Natural killer cell (primary cell): Measurements from ENCODE around the gene XIRP2. TPM values are rescaled to one million over a fixed set of nuclear protein-coding genes. Genes with fewer than 3 reads are reported as not detected.

Experiments
- ATAC-seq, 3 donors: fragments of 150-1000 bp in 2 of 3; fragments of 200-7000 bp in 1 of 3; cut with Tn5 transposase; 1 replicate in 1 of 3; 2 replicates in 2 of 3; pipeline ENCODE4 v1.10.0; 2021; ENCODE audit warnings: mild to moderate bottlenecking in 2 of 3, moderate library complexity in 2 of 3
- DNase-seq, 2 donors: peaks; one replicate each; pipeline versions ENCODE4 v3.0.0 to v3.0.0-alpha.2; 2013 to 2021; ENCODE audit warnings: mixed read lengths in 1 of 2
- H3K27ac ChIP-seq: one replicate; pipeline ENCODE4 v1.5.1; 2013; ENCODE audit warnings: mild to moderate bottlenecking, low read length
- H3K27me3 ChIP-seq: one replicate; pipeline ENCODE4 v1.6.1; 2013; ENCODE audit warnings: low read length; ENCODE audit not compliant: control insufficient read depth, insufficient read depth
- H3K36me3 ChIP-seq: one replicate; pipeline ENCODE4 v1.6.1; 2013; ENCODE audit warnings: low read length; ENCODE audit not compliant: control insufficient read depth, insufficient read depth
- H3K4me1 ChIP-seq: one replicate; pipeline ENCODE4 v1.6.1; 2013; ENCODE audit warnings: low read length; ENCODE audit not compliant: control insufficient read depth, insufficient read depth
- H3K4me3 ChIP-seq: one replicate; pipeline ENCODE4 v1.5.1; 2013; ENCODE audit warnings: low read length
- H3K9me3 ChIP-seq: one replicate; pipeline ENCODE4 v1.6.1; 2013; ENCODE audit warnings: low read length; ENCODE audit not compliant: control insufficient read depth, insufficient read depth
- H3K27ac Mint-ChIP-seq, 2 donors: one replicate each; pipeline ENCODE4 v1.8.0; 2022; ENCODE audit warnings: mild to moderate bottlenecking in 2 of 2, mixed read lengths in 2 of 2, moderate library complexity in 1 of 2
- H3K27me3 Mint-ChIP-seq, 2 donors: one replicate each; pipeline ENCODE4 v1.8.0; 2022; ENCODE audit warnings: low read depth in 2 of 2, mixed read lengths in 2 of 2
- H3K36me3 Mint-ChIP-seq: one replicate; pipeline ENCODE4 v1.8.0; 2022; ENCODE audit warnings: mixed read lengths
- H3K4me1 Mint-ChIP-seq, 2 donors: one replicate each; pipeline ENCODE4 v1.8.0; 2022; ENCODE audit warnings: mixed read lengths in 2 of 2
- H3K4me3 Mint-ChIP-seq: one replicate; pipeline ENCODE4 v1.8.0; 2022; ENCODE audit warnings: mild to moderate bottlenecking, moderate library complexity, mixed read lengths
- H3K9me3 Mint-ChIP-seq, 2 donors: one replicate each; pipeline ENCODE4 v1.8.0; 2022; ENCODE audit warnings: mixed read lengths in 2 of 2
- CTCF ChIP-seq: fragments of 200-600 bp; IDR thresholded peaks from one replicate; pipeline ENCODE4 v1.8.0; 2022; ENCODE audit warnings: antibody characterized with exemption
- WGBS: methylation state at CpG from one replicate; pipeline ENCODE4 v1.1.7; 2013; ENCODE audit warnings: missing lambda C conversion rate; ENCODE audit not compliant: insufficient coverage; 5-methylcytosine and 5-hydroxymethylcytosine counted together
- intact Hi-C: fragments of 100-400 bp; cut with micrococcal nuclease; formaldehyde crosslinking; loops from one replicate; pipeline ENCODE4 v1.14.2; 2022
- total RNA-seq, 4 donors: library from RNA; stranded (reverse); fragments of 120-200 nt in 1 of 4; gene quantifications; one replicate each; pipeline versions ENCODE4 v1.2.3 to v1.2.4, GENCODE V29; 2013 to 2022

XIRP2 gene
- total RNA-seq, 3 donors from 2014 or later (not counting 1 experiment from before 2014, with no cell fraction given), result 0.16 TPM; not detected in 2

- H3K27ac ChIP-seq, result no peak overlapping the region
- no peaks in the 10 kb centered on the region for H3K9me3 ChIP-seq
- 12% methylated on average over 6 of the region's 6 CpGs for WGBS
- H3K27ac Mint-ChIP-seq, result no peak overlapping the region
- no peaks in the 10 kb centered on the region for H3K27me3 Mint-ChIP-seq
- H3K4me3 Mint-ChIP-seq, result no peak overlapping the region
- no peaks in the 10 kb centered on the region for H3K36me3 ChIP-seq
- no peaks in the 10 kb centered on the region for H3K36me3 Mint-ChIP-seq
- DNase-seq (no peak), ATAC-seq (no peak)
- H3K27me3 ChIP-seq, result no peaks in the 10 kb centered on the region
- intact Hi-C loops, result no loop called here
- H3K4me1 Mint-ChIP-seq, result peaks cover 0 to 10% of the 10 kb centered on the region in 2 donors
- no peaks in the 10 kb centered on the region for H3K4me1 ChIP-seq
- peaks cover 3 to 6% of the 10 kb centered on the region in 2 donors for H3K9me3 Mint-ChIP-seq
- no peak for TF ChIP-seq CTCF
- no peak overlapping the region for H3K4me3 ChIP-seq
These were observed 308.4 kb downstream of the XIRP2 start for GRCh38 chr2:167196461-167197252.

- H3K36me3 Mint-ChIP-seq, result no peaks in the 10 kb centered on the region
- no peak overlapping the region for H3K4me3 Mint-ChIP-seq
These were observed 309.7 kb downstream of the XIRP2 start for GRCh38 chr2:167198009-167198408.

GRCh38 chr2:167198576-167198975 lies 310.3 kb downstream of the XIRP2 start:
- Mint-ChIP-seq H3K36me3 (no peaks in the 10 kb centered on the region), H3K4me3 (no peak overlapping the region), H3K9me3 (peaks cover 3 to 6% of the 10 kb centered on the region in 2 donors), H3K4me1 (peaks cover 0 to 10% of the 10 kb centered on the region in 2 donors), H3K27ac (no peak overlapping the region), H3K27me3 (no peaks in the 10 kb centered on the region)
- intact Hi-C loops, result no loop called here
- H3K27me3 ChIP-seq, result no peaks in the 10 kb centered on the region
- no peak for DNase-seq
- H3K36me3 ChIP-seq, result no peaks in the 10 kb centered on the region
- H3K4me1 ChIP-seq, result no peaks in the 10 kb centered on the region
- no peaks in the 10 kb centered on the region for H3K9me3 ChIP-seq
- WGBS, result 63% methylated on average over 1 of the region's 2 CpGs
- H3K27ac ChIP-seq, result no peak overlapping the region
- H3K4me3 ChIP-seq, result no peak overlapping the region
- no peak for TF ChIP-seq CTCF
- no peak for ATAC-seq

More at GRCh38 chr2:167198009-167198408, 309.7 kb downstream of the XIRP2 start:
- no peaks in the 10 kb centered on the region for H3K4me1 ChIP-seq
- TF ChIP-seq CTCF, result no peak
- Mint-ChIP-seq H3K27ac (no peak overlapping the region), H3K4me1 (peaks cover 0 to 10% of the 10 kb centered on the region in 2 donors), H3K9me3 (peaks cover 3 to 6% of the 10 kb centered on the region in 2 donors), H3K27me3 (no peaks in the 10 kb centered on the region)
- intact Hi-C loops, result no loop called here
- H3K36me3 ChIP-seq, result no peaks in the 10 kb centered on the region
- no peak overlapping the region for H3K4me3 ChIP-seq
- H3K27me3 ChIP-seq, result no peaks in the 10 kb centered on the region
- WGBS, result no CpG with 5 or more reads among the region's 2 CpGs
- DNase-seq (no peak), ATAC-seq (no peak)
- H3K9me3 ChIP-seq, result no peaks in the 10 kb centered on the region
- H3K27ac ChIP-seq, result no peak overlapping the region
